SK-N-MC (cell line): ENCODE measurements around the gene ANGEL2.

Experiments
- FOXP2 ChIP-seq: optimal IDR thresholded peaks from 2 replicates; pipeline ENCODE3; 2011; ENCODE audit warnings: mild to moderate bottlenecking, moderate library complexity; ENCODE audit not compliant: insufficient read depth; ENCODE audit errors: extremely low read length, control extremely low read depth
- POLR2AphosphoS5 ChIP-seq: IDR thresholded peaks from 2 replicates; pipeline ENCODE4 v1.6.1; 2012; ENCODE audit warnings: mild to moderate bottlenecking, low read depth, low read length, borderline replicate concordance

DNA sequence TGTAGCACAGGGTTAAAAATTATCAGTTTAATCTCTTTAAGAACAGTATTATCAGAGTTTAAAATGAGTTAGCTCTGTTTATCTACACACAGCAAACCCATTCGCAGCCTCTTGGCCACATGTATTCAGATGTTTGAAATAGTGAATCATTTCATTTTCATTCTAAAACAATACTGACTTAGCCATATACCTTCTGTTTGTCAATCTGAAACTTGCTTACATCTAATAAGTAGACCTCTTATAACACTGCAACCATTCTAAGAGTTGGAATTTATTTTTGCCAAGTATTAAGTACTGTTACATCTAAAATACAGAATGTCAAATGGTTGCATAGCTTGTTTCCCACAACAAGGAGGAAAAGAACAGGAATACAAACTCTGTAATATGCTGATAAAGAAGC, 25.4 kb downstream of the ANGEL2 start:
- no peak for TF ChIP-seq POLR2AphosphoS5
- TF ChIP-seq FOXP2: no peak
